Panc1 (cell line): Measurements from ENCODE around the gene DCHS2. TPM values are rescaled to one million over a fixed set of nuclear protein-coding genes. Genes with fewer than 3 reads are reported as not detected.

ENCODE experiments used
- ATAC-seq: fragments of 200-7000 bp; cut with Tn5 transposase; 2 replicates; pipeline ENCODE4 v1.9.1; 2020; ENCODE audit warnings: mild to moderate bottlenecking, moderate library complexity
- BruUV-seq: library from RNA; stranded (reverse); fragments of 400-500 nt; replicated peaks from 2 replicates; lab custom pipeline; 2021; lab: Mats Ljungman, UMichigan
- CTCF ChIA-PET: fragments of 300-600 bp; sonication (Branson Sonifier 250); formaldehyde crosslinking; loops from one replicate; lab custom pipeline; 2022; ENCODE audit warnings: antibody characterized with exemption; lab: Charles Lee
- POLR2A ChIA-PET: fragments of 300-600 bp; sonication (Branson Sonifier 250); formaldehyde crosslinking; loops from one replicate; lab custom pipeline; 2022; ENCODE audit warnings: antibody characterized with exemption; lab: Charles Lee
- DNase-seq: peaks from one replicate; pipeline ENCODE4 v3.0.0-alpha.2; 2010; ENCODE audit warnings: low read depth, low spot score
- H3K27ac ChIP-seq: 2 replicates; pipeline ENCODE4 v1.5.1; 2011; ENCODE audit warnings: mild to moderate bottlenecking, low read length, inconsistent platforms
- H3K27me3 ChIP-seq: fragments of 200-500 bp; sonication (Bioruptor generic); 2 replicates; pipeline ENCODE4 v1.6.0; 2014; ENCODE audit warnings: low read length, inconsistent platforms; ENCODE audit not compliant: control insufficient read depth, insufficient read depth
- H3K36me3 ChIP-seq: fragments of 200-500 bp; sonication (Bioruptor generic); 2 replicates; pipeline ENCODE4 v1.5.1; 2014; ENCODE audit warnings: inconsistent platforms, mild to moderate bottlenecking, low read length, moderate library complexity; ENCODE audit not compliant: control insufficient read depth, insufficient read depth
- H3K4me1 ChIP-seq: 2 replicates; pipeline ENCODE4 v1.5.1; 2011; ENCODE audit warnings: inconsistent platforms, mild to moderate bottlenecking, low read length, moderate library complexity; ENCODE audit not compliant: control insufficient read depth, insufficient read depth
- H3K4me3 ChIP-seq, 2 experiments: 2 replicates each; pipeline ENCODE4 v1.5.1; 2011 to 2012; ENCODE audit warnings: low read depth in 2 of 2, low read length in 2 of 2, mild to moderate bottlenecking in 2 of 2, inconsistent platforms in 1 of 2, moderate library complexity in 1 of 2
- H3K9me3 ChIP-seq: fragments of 200-500 bp; sonication (Bioruptor generic); 2 replicates; pipeline ENCODE4 v1.5.1; 2014; ENCODE audit warnings: low read depth, mild to moderate bottlenecking, inconsistent platforms, low read length, moderate library complexity; ENCODE audit not compliant: control insufficient read depth, insufficient read depth
- POLR2AphosphoS5 ChIP-seq: IDR thresholded peaks from 2 replicates; pipeline ENCODE4 v1.6.1; 2012; ENCODE audit warnings: mild to moderate bottlenecking, low read depth, low read length, moderate library complexity
- in situ Hi-C: cut with HindIII; loops from 2 replicates; pipeline ENCODE4 v1.10.0; 2016; ENCODE audit warnings: low sequenced_read_pairs, low pct_unique_long_range_greater_than_20kb
- intact Hi-C: fragments of 100-400 bp; cut with micrococcal nuclease; formaldehyde crosslinking; loops from one replicate; pipeline ENCODE4 v1.10.0; 2022; ENCODE audit not compliant: unreplicated experiment
- total RNA-seq: library from RNA; stranded (reverse); gene quantifications from one replicate; pipeline ENCODE4 v1.2.1, GENCODE V29; 2021; ENCODE audit not compliant: unreplicated experiment
- TF ChIP-seq, protein P1 (sequence below): fragments of 450-650 bp; IDR thresholded peaks from 2 replicates; pipeline ENCODE4 v1.5.1; 2017; ENCODE audit warnings: mild to moderate bottlenecking
- TF ChIP-seq, protein P2 (sequence below), 2 experiments: IDR thresholded peaks; 2 replicates each; pipeline ENCODE4 v1.6.1; 2011 to 2012; ENCODE audit warnings: low read depth in 2 of 2, control low read depth in 1 of 2, low read length in 1 of 2, mild to moderate bottlenecking in 1 of 2, moderate library complexity in 1 of 2; ENCODE audit not compliant: insufficient read depth in 1 of 2

DCHS2 gene
- total RNA-seq, 1 experiment from 2014 or later = not detected

DNA sequence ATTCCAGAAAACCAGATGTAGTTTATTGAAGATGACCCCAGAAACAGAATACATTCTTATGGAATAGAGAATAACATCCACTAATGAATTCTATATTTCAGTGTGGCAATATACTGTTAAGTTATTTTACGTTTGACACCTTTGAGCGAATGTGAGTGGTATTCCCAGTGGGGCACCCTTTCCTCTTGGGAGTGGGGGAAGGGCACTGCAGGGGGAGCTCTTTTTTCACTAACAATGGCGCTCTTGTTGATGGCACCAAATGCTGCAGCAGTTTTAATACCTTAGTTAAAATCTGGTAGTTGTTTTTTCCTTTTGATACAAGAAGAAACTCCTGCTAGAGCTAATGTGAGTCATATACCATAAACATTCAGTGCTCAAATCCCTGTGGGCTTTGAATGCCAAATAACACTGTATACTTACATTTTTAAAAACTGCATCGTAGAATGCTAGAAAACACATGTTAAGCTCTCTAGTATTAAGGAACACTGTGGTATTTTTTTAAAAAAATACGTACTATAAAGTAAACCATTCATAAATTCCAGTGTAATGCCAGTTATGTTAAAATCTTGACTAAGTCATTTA, 178.5 kb downstream of the DCHS2 start:
- in situ Hi-C loops = no loop called here
- no peaks in the 10 kb centered on the region for H3K27me3 ChIP-seq
- no peak overlapping the region for H3K27ac ChIP-seq
- BruUV-seq = no TSS peak
- H3K4me1 ChIP-seq = no peaks in the 10 kb centered on the region
- H3K9me3 ChIP-seq = no peaks in the 10 kb centered on the region
- no peak overlapping the region for H3K4me3 ChIP-seq
- TF ChIP-seq, protein P1, sequence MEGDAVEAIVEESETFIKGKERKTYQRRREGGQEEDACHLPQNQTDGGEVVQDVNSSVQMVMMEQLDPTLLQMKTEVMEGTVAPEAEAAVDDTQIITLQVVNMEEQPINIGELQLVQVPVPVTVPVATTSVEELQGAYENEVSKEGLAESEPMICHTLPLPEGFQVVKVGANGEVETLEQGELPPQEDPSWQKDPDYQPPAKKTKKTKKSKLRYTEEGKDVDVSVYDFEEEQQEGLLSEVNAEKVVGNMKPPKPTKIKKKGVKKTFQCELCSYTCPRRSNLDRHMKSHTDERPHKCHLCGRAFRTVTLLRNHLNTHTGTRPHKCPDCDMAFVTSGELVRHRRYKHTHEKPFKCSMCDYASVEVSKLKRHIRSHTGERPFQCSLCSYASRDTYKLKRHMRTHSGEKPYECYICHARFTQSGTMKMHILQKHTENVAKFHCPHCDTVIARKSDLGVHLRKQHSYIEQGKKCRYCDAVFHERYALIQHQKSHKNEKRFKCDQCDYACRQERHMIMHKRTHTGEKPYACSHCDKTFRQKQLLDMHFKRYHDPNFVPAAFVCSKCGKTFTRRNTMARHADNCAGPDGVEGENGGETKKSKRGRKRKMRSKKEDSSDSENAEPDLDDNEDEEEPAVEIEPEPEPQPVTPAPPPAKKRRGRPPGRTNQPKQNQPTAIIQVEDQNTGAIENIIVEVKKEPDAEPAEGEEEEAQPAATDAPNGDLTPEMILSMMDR = no peak
- ATAC-seq (no peak), DNase-seq (no peak)
- ChIA-PET POLR2A (no interaction called here), CTCF (no interaction called here)
- intact Hi-C loops = no loop called here
- H3K36me3 ChIP-seq = no peaks in the 10 kb centered on the region

DNA sequence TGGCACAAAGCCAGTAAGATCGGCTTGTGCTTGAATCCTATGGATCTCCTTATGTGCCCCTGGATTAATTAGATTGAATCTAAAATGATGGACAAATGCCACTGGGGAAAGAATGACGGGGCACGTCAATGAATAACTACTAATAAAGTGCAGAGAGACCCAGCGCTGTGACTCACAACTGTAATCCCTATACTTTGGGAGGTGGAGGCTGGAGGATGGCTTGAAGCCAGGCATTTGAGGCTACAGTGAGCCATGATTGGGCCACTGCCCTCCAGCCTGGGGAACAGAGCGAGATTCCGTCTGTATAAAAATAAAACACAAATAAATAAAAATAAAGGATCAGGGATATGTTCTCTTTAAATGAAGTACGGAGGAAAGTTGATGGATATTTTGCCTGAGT, 179.4 kb downstream of the DCHS2 start:
- BruUV-seq = no TSS peak
- in situ Hi-C loops = no loop called here

More for the DNA sequence above, 179.4 kb downstream of the DCHS2 start:
- intact Hi-C loops = no loop called here
- no peaks in the 10 kb centered on the region for H3K27me3 ChIP-seq
- H3K4me3 ChIP-seq = no peak overlapping the region
- no peak for ATAC-seq
- TF ChIP-seq, protein P2, sequence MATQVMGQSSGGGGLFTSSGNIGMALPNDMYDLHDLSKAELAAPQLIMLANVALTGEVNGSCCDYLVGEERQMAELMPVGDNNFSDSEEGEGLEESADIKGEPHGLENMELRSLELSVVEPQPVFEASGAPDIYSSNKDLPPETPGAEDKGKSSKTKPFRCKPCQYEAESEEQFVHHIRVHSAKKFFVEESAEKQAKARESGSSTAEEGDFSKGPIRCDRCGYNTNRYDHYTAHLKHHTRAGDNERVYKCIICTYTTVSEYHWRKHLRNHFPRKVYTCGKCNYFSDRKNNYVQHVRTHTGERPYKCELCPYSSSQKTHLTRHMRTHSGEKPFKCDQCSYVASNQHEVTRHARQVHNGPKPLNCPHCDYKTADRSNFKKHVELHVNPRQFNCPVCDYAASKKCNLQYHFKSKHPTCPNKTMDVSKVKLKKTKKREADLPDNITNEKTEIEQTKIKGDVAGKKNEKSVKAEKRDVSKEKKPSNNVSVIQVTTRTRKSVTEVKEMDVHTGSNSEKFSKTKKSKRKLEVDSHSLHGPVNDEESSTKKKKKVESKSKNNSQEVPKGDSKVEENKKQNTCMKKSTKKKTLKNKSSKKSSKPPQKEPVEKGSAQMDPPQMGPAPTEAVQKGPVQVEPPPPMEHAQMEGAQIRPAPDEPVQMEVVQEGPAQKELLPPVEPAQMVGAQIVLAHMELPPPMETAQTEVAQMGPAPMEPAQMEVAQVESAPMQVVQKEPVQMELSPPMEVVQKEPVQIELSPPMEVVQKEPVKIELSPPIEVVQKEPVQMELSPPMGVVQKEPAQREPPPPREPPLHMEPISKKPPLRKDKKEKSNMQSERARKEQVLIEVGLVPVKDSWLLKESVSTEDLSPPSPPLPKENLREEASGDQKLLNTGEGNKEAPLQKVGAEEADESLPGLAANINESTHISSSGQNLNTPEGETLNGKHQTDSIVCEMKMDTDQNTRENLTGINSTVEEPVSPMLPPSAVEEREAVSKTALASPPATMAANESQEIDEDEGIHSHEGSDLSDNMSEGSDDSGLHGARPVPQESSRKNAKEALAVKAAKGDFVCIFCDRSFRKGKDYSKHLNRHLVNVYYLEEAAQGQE (IDR thresholded peaks at IDR 0.05; ENCODE audit: insufficient read depth in 1 of 2, low read depth in 2 of 2, low read length in 1 of 2) = no peak
- TF ChIP-seq, protein P1 = no peak
- no peak for TF ChIP-seq POLR2AphosphoS5
- no peaks in the 10 kb centered on the region for H3K4me1 ChIP-seq
- no peaks in the 10 kb centered on the region for H3K9me3 ChIP-seq
- POLR2A ChIA-PET = no interaction called here
- CTCF ChIA-PET = no interaction called here
- H3K27ac ChIP-seq = no peak overlapping the region
- DNase-seq = no peak
- no peaks in the 10 kb centered on the region for H3K36me3 ChIP-seq
